ENCODE results near the gene SDSL.

SDSL gene

GRCh38 chr12:113396828-113397496 is 25.2 kb upstream of the SDSL start:
- DNase-seq (ENCODE audit: low read depth) = no peak

DNA sequence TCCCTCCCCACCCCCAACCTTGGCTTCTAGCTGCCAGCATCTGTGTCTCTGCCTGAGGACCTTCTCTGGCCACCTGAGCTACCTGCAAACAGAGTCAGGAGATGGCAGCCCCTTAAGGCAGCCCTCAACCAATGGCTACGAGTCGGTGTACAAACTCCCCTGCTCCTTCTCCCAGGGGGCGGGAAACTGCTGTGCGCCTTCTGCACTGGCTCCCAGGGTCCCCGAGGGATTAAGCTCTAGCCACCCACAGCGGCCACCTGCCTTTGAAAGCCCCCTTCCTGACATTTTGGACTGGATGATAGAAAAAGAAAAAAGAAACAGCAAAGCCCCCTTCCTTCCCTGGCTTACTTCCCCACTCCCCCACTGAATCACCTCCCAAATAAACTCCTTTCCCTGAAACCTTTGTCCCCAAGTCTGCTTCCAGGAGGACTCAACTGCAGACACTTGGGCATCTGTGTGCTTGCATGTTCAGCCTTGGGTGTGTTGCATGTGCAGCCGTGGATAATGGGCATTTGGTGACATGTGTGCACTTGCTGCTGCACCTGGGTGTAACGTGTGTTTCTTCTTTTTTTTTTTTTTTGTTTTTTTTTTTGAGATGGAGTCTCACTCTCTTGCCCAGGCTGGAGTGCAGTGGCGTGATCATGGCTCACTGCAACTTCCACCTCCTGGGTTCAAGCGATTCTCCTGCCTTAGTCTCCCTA is 24.5 kb upstream of the SDSL start:
- no peak for DNase-seq (ENCODE audit: low read depth)

GRCh38 chr12:113398346-113399290 is 23.6 kb upstream of the SDSL start:
- DNase-seq (ENCODE audit: low read depth) = no peak

DNA sequence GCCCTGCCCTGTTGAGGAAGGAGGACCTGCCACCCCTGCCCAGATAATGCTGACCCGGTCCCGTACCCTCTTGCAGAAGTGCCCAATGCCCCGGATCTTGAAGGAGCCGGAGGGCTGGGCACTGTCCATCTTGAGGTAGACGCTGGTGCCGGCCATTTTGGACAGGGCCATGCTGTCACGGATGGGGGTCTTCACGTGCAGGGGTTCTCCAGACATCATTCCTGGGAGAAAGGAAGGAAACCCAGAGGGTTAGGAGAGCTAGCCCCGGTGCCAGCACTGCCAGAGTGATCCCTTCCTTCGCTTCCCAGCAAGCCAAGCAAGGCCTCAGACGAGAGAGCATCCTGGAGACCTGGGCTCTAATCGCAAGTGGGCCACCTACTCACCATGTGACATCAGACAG is 22.7 kb upstream of the SDSL start:
- no peak for DNase-seq (ENCODE audit: low read depth)

DNA sequence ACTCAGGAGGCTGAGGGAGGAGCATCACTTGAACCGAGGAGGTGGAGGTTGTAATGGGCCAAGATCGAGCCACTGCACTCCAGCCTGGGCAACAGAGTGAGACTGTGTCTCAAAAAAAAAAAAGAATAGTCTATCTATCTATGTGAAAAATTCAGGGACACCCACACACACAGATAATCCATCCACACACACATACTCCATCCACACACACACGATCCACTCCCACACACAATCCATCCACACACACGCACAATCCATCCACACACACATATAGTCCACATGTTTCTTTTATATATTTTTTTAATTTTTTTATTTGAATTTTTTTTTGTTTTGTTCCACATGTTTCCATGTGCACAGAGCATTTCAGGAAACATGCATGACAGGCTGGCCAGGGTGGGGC is 21.8 kb upstream of the SDSL start:
- DNase-seq (ENCODE audit: low read depth) = no peak

GRCh38 chr12:113401066-113402000 is 20.8 kb upstream of the SDSL start:
- DNase-seq (ENCODE audit: low read depth) = no peak

- DNase-seq (ENCODE audit: low read depth) = no peak
These were observed 19.5 kb upstream of the SDSL start for GRCh38 chr12:113402586-113403260.

DNA sequence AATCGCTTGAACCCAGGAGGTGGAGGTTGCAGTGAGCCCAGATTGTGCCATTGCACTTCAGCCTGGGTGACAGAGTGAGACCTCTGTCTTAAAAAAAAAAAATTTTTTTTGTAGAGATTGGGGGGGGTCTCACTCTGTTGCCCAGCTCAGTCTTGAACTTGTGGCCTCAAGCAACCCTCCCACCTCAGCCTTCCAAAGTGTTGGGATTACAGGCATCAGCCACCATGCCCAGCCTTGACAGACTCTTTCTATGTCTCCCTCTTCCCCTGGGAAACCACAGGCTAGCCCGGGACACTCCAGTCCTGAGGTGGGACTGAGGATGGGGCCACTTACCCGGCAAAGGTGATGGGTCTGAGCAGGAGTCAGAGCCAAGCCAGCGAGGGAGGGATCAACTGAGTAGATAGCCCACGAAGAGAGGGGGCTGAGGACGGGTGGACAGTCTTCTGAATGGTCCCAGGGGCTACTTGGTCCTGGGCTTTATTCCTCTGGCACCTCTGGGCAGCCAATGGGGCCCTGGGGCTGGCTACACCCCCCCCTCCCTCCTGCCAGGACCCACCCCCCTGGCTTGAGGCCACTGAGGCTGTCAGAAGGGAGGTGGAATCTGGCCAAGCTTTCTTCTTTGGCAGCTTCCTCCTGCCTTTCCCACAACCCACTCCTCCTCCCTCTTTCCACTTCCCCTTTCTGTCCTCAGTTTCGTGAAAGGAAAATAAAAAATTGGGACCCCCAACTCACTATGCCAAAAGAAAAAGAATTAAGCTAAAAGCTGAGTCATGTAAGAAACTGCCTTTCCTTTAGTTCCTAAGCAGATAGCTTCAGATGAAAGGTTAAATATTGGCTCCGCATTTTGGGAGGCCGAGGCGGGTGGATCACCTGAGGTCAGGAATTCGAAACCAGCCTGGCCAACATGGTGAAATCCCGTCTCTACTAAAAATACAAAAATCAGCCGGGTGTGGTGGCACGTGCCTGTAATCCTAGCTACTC is 18.5 kb upstream of the SDSL start, which contains the start of gene SDS:
Gene SDS, minus strand, starts transcription at position 453 of the 981 bp plus-strand sequence. CDS start 4,179 bp downstream, outside the sequence.
- no peak for DNase-seq (ENCODE audit: low read depth)

- no peak for DNase-seq (ENCODE audit: low read depth)
These were observed 16.5 kb upstream of the SDSL start for GRCh38 chr12:113405694-113406093.

DNA sequence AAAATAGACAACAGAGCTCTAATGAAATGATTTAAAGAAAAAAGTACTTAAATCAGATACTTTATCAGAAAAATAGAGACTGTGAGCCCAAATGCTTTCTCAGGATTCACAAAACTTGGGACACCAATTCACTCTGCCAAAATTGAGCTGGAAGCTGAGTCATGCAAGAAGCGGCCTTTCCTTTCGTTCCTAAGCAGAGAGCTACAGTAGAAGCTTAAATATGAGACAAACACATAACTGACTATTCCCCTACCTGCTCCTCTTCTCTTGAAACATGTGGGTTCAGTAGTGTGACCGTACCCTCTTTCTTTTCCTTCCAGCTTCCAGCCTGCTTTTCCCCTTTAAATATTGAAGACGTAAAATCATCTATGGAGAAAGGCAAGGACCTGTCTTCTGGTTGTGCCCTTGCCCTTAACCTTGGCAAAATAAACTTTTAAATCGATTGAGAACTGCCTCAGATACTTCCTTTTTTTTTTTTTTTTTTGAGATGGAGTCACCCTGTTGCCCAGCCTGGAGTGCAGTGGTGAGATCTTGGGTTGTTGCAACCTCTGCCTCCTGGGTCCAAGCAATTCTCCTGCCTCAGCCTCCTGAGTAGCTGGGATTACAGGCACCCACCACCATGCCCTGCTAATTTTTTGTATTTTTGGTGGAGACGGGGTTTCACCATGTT is 14.1 kb upstream of the SDSL start:
- DNase-seq (ENCODE audit: low read depth) = no peak

DNA sequence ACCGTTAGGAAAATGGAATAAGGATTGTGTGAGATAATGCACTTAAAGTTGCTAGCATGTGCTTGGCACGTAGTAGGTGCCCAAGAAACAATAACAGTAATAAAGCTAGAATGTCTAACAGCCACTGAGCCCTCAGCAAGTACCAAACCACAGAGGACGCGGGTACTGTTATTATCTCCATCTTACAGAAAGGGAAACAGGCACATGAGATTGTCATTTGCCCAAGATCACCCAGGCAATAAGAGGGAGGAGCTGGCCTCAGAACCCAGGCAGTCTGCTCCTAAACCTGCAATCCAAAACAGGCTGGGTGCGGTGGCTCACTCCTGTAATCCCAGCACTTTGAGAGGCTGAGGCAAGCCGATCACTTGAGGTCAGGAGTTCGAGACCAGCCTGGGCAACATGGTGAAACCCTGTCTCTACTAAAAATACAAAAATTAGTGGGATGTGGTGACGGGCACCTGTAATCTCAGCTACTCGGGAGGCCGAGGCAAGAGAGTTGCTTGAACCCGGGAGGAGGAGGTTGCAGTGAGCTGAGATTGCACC is 13.4 kb upstream of the SDSL start:
- DNase-seq (ENCODE audit: low read depth) = no peak

DNA sequence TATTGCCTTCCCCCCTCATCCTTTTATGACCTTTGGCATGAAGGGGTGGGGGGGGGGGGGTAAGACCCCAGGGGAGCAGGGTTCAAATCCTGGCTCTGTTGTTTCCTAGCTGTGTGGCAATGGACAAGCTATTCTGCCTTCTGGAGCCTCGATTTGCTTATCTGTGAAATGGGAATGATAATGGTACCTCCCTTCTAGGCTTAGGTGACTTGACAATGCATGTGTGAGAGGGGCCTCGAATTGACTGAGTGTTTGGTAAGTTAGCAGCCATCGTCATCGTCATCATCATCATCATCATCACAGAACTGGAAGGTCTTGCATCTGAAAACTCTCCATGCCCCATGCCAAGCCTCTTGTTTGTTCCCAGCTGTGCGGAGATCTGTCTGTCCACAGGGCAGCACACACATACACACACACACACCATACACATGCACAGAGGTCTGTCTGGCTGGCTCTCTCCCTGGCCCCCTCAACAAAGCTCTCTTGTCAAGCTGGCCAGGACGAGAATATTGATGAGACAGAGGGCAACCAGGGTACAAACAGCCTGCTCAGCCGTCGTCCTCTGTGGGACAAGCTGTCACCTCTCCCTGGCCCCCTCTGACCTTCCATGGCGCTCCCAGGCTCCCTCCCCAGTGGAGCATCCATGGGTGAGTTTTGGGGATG is 12.6 kb upstream of the SDSL start:
- no peak for DNase-seq (ENCODE audit: low read depth)

DNA sequence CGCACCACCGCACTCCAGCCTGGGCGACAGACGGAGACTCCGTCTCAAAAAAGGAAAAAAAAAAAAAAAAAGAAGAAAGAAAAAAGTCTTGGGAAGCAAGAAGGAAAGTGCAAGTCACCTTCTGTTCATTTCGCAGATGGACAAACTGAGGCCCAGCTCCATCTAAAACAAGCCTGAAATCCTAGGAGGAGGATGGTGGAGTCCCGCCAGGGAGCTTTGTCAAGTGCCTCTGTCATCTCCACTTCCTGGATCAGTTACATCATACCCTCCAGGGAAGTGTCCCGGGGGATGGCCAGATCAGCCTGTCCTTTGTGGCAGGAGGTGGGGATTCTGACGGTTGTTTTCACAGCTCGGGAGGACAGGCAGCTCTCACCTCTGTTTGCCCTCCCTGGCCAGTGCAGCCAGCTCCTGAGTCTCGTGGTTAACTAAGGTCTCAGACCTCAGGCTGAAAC is 8.7 kb upstream of the SDSL start:
- DNase-seq (ENCODE audit: low read depth) = no peak

- no peak for DNase-seq (ENCODE audit: low read depth)
These were observed 7.6 kb upstream of the SDSL start for GRCh38 chr12:113414519-113415038.

GRCh38 chr12:113416091-113416754 is 6.0 kb upstream of the SDSL start:
- DNase-seq (ENCODE audit: low read depth) = no peak

DNA sequence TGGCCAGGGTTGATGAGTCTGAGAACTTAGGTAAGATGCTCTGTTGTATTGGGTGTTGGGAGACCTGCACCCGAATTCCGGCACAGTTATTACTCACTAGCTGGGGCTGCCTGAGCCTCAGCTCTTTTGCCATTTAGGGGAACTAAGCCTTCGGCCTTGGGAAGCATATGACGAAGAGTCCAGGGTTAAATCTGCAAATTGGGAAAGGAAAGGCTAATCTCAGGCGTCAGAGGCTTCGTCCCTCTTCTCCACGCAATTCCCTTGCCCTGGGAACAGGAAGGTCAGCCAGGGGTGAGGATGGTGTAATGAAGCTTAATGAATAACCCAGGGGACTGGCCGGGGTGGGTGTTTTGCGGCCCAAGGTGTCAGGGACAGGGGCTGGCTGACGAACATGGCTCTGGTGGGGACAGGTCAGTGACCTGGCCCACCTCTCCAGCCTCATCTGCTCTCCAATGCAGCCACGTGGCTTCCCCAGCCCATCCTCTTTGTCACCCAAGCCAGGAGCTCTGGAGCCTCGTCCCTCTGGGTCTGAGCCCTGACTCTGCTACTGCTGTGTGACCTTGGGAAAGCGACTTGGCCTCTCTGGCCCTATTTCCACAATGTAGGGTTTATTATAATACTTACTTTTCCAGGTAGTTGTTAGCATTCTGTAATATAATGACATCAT is 3.8 kb upstream of the SDSL start:
- no peak for DNase-seq (ENCODE audit: low read depth)

All from stimulated activated CD8-positive, alpha-beta memory T cell treated with anti-CD3 and anti-CD28 coated beads, Interleukin-12 subunit alpha, Interleukin-12 subunit beta, amount 100 ng/mL, for 1 hour (primary cell).